GM19328 (cell line): Measurements from ENCODE around the gene PKIG.
"Not testable (repeated sequence)": the region's sequence is repeated elsewhere in the genome, so short reads cannot be mapped to it uniquely, and the experiment has no call there.

Experiments
- ATAC-seq: cut with Tn5 transposase; IDR thresholded peaks from one replicate; pipeline ENCODE4 v1.9.1; 2021; ENCODE audit warnings: mild to moderate bottlenecking, moderate library complexity; ENCODE audit not compliant: unreplicated experiment

The PKIG gene

DNA sequence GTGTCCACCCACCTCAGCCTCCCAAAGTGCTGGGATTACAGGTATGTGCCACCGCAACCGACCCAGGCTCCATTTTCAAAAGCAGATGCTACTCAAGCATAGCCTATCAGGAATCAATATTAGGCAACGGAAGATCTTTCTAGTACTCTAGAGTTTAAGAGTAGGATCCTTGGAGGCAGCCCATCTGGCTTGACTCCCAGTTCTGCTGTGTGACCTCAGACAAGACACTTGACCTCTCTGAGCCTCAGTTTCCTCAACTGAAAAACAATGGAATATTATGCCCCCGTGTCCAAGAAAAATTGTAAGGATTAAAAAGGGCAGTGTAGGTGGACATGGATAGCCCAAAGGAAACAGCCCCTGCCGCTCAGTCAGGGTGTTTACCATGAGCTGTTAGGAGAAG lies 54.7 kb downstream of the PKIG start:
- ATAC-seq: no peak

DNA sequence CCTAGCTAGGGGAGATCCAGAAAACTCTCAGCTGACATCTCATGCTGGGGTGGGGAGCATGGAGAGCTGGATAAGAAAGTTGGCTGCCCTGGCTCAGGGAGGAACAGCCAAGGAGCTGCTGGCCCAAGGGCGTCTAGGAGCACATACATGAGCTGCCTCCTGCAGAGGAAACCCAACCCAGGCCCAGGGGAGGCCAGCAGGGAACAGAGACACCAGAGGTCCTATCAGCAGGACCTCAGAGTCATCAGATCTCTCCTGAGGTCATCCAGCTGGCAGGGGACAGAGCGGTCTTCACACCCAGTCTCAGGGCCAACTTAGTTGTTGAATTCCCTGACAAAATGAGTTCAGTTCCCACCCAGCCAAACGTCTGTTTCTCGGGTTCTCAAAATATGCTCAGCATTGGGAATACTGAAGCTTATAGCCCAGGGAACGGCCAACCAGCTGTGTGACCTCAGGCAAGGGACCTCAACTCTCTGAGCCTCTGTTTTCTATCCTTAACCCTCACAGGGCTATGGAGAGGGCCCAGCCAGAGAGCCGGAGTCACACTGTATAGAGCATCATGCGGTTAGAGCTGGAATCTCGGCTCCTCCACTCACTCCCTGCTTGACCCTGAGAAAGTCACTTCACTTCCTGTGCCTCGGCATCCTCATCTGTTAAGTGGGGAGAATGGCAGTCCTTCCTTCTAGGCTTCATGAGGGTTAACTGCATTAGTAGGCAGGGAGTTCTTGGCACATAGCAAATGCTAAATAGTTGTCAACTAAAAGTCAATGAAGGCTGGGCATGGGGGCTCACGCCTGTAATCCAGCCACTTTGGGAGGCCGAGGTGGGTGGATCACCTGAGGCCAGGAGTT lies 55.4 kb downstream of the PKIG start:
- ATAC-seq: no peak

DNA sequence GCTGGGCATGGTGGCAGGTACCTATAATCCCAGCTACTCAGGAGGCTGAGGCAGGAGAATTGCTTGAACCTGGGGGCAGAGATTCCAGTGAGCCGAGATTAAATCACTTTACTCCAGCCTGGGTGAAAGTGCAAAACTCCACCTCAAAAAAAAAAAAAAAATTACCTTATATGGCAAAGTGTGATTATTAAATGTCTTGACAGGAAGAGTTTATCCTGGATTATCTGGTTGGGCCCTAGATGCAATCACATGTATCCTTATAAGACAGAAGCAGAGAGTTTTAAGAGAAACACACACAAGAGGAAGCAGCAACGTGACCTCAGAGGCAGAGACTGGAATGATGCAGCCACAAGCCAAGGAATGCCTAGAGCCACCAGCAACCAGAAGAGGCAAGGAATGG lies 58.1 kb downstream of the PKIG start:
- no peak for ATAC-seq

DNA sequence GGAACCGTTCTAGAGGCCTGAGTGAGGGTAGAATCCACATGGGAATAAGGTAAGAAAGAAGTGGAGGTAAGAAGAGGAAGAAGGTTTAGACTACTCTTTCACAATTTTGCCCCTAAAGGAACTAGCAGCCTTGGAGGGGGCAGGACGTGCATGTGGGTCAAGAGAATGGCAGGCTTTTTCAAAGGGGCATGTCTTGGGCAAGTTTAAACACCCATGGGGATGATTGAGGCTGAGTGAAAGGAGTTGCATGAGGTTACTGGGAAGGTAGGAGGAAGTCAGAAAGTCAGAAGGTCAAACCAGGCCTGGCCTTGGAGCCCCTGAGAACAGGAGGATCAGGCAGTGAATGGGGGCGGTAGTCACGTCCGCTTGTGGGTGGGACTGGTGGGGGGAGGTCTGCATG lies 58.9 kb downstream of the PKIG start:
- no peak for ATAC-seq

DNA sequence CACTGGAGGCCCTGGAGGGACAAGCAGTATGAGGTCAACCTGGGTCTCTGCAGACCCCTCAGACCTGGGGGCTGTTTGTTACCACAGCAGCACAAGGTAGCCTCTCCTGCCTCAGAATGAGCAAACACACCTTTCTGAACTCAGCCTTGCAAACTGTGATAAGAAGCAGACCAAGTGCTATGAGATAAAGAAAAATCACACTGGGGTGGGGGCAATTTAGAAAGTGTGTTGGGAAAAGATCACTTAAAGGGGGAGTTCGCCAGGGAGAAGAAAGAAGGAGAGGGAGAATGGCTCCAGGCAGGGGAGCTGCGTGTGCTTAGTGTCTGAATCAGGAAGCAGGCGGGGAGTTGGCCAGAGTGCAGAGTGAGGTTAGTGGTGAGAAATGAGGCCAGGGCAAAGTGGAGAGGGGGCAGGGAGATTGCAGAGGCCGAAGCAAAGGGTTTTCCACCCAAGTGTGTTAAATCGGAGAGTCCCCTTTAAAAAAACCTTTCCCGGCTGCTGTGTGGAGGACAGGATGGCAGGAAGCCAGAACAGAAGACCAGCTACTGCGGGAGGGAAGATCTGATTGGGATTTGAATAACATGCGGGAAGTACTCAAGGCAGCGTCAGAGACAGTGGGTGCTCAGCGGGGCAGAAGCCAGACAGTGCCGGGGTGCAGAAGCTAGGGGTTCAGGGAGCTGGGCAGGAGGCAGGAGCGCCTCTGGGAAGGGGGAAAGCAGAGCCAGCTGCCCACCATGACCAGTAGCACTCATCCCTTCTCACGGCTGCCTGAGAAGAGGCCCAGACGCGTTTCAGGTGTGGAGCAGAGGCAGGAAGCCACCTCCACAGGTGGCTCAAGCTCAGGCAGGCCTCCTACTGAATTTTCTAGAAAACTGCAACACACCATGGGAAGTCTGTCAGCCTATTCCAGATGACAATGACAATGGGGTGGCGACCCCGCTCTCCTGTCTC lies 60.1 kb downstream of the PKIG start:
- ATAC-seq: no peak

DNA sequence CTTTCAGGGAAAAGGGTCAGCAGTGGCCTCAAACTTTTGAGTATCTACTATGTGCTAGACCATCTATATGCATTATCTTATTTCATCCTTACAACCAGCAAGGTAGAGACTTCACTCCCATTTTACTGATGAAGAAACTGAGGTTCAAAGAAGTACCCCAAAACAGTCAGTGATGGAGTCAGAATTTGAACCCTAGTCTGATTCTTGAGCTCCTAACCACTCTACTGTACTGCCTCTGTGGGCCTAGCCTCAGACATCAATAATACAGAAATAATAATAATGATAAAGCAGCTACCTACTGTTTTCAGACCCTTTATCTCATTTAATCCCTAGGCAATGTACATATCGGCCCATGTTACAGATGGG lies 60.8 kb downstream of the PKIG start:
- no peak for ATAC-seq

DNA sequence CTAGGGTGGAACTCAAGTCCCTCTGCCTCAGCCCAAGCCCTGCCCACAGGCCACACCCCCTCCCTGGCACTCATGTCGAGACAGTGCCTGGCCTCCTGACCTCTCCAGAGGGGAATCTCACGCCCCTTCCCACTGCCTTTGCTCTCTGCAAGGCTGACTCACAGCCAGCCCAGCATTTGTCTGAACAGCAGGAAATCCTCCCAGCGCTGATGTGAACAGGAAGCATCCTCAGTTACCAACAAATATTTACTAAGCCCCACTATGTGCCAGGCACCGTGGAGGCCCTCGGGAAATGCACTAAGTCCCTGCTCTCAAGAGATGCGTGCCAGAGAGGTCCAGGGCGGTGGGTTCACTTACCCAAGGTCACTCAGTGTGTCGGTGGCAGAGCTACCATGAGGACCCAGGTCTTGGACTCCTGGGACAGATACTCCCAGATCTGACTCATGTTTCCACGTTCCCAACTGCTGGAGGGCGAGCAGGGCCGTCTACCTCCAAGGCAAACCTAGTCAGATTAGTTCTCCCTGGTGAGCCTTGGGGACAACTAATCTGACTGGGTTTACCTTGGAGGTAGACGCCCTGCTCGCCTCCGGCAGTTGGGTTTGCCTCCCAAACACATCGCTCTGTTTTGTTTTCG lies 61.3 kb downstream of the PKIG start:
- ATAC-seq: no peak

DNA sequence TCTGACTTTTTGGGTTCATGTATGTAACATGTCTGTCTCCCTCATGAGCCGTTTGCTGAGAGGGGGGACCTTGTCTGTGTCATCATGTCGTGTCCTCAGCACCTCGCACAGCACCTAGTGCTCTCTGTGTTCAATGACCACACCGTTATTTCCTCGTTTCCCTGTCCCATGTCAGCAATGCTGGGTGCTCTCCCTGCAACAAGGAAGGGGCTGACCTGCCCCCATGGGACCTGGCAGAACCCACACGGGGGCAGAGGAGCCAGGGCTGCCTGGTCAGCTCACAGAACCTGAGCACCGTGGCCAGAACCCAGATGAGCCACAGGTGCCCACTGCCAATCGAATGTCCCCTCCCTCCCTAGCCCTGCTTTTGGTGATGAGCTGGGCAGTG lies 61.8 kb downstream of the PKIG start:
- no peak for ATAC-seq

DNA sequence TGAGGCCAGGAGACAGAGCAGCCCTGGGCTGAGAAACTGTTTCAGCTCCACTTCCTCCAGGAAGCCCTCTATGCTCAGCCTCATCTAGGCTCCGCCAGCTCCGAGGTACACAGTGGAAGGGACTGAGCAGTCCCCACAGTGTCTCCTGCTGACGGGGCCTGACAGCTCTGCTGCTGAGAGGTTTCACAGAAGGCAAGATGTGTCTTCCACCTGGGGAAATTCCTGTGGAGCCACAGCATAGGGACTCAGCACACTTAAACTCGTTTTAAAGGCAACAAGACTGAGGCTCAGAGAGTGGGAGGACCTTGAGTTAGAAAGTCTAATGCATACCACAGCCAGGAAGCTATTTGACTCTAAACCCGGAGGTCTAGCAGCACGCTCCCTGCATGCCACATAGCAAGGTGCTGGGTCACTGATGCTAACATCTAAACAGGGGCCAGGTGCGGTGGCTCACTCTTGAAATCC lies 62.3 kb downstream of the PKIG start:
- no peak for ATAC-seq

DNA sequence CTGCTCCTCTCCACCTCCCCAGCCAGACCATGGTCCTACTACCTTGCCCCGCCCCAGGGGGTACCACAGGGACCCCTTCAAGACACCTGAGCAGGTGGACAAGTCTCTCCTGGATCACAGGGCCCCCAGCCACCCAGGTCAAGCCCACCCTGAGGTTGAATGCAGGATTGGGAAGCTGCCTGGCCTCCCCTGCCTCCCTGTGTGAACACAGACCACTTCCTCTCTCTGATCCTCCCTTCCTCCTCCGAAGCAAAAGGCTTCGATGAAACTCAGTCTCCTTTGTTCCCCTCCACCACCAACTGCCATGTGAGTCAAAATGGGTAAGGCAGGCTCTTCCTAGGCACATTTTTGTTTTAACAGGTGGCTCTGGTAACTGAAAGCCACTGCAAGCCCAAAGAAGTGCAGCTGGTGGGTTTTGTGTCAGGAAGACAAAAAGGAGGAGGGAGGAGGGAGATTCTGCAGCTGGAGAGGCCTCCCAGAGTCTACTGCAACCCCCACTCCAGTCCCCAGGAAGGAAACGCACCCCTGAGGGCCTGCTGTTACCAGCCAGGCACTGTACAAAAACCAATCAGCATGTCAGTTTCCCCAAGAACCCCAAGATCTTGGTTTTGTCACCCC lies 63.8 kb downstream of the PKIG start:
- no peak for ATAC-seq

DNA sequence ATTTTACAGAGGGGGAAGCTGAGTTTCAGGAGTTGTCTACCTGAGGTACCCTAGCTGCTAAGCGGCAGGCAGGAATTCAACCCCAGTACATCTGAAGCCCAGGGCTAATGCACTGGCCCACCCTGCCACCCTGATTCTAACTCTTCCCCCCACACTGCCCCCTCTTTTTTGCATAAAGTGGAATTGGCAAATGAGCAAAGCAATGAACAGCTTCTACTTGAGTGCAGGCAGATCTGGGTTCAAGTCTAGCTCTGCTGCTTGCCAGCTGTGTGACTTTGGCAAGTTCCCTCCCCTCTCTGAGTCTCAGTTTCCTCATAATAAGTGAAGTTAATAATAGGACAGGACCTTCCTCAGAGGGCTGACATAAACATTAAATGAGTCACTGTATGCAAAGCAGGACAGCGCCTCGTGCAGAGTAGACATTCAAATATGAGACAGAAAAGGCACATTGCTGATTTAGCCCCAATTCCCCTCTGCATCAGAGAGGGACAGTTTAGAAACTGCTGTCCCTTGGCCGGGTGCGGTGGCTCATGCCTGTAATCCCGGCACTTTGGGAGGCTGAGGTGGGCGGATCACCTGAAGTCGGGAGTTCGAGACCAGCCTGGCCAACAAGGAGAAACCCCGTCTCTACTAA lies 64.4 kb downstream of the PKIG start:
- peak; percentile 45 for ATAC-seq

DNA sequence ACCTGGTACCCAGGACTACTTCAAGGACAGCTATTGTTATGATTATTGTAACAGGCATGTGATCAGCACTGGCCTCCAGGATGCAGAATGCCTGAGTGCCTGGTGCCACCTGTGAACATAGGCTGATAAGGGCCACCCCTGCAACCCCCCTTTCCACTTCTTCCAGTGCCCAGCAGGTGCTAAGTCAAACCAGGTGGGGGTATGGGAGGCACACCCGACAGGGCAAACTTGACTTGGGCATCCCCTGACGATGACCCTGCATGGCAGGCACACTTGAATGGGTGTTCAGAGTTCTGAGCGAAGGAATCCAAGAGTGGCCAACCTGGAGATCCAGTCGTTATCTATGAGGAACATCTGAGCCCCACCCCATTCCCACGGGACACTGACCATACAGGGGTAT lies 65.7 kb downstream of the PKIG start:
- ATAC-seq: no peak

DNA sequence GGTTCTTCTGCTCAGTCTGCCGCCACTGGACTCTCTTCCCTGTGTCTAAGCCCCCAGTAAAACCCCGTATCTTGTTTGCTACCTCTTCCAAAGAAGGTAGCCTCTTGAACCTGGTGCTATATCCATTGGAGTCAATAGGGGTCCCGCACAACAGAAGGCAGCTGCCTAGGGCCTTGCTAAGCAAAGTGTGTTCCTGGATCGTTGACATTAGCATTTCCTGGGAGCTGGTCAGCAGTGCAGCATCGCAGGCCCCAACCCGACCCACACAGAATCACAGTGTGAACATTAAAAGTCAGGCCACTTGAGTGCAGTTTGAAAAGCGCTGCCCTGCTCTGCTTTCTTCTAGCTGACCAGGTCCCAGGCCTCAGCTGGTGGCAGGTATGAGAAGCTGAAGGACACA lies 66.2 kb downstream of the PKIG start:
- no peak for ATAC-seq

DNA sequence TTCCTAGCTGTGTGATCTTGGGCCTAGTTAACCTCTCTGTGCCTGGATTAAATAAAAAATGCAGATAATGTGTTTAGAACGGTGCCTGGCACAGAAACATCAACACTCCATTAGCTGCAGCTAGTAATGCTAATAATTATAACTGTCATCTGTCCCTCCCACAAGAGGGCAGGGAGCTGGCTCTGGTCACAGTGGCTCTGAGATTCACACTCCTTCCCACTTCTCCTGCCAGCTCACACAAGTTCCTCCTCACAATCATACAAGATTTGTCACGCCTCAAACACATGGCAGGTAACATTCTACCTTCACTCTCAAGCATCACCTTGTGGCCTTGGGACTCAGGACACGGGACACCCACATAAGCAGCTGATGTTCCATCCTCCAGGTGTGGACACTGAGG lies 66.7 kb downstream of the PKIG start:
- ATAC-seq: no peak

DNA sequence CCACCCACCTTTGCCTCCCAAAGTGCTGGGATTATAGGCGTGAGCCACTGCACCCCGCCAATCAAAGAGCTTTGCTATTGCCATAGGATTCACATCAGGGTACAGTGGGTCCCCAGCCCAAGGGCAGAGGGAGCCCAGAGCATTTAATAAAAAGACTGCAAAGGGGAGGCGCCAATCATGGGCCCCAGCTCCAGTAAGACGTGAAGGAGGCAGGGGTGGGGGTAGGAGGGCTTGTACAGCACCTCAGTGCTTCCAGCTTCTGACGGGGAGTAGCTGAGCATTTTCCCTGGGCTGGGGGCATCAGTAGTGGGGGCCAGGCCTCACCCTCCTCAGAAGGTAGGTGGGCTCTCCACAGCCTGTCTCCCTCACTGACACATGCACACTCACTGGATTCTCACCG lies 67.6 kb downstream of the PKIG start:
- ATAC-seq: no peak

DNA sequence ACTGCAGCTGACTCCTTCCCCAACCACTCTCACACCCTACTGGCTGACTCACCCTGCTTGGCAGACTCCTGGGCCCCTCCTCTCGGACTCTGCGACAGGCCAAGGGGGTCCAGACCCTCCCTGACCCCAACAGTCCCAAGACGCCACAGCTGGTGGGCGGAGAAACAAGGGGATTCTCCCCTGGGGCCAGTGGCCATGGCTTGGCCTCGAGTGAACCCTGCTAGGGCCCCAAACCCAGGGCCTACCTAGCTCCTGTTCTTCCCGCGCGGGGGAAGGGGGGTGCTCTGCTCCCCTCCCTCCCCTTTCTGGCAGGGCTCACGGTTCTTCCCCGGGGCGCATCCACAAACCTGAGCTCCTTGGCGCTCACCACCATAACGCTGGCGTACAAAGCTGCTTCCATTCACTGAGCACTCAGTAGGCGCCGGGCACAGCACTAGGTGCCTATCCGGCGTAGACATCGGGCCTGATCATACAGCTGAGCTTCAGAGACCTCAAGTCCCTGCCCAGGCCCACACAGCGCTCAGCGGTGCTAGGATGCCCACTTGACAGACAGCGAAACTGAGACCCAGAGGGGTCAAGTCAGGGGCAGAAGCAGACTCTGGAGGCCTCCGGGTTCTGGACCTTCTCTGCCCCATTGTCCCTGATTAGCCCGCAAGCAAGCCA lies 68.5 kb downstream of the PKIG start:
- ATAC-seq: no peak

DNA sequence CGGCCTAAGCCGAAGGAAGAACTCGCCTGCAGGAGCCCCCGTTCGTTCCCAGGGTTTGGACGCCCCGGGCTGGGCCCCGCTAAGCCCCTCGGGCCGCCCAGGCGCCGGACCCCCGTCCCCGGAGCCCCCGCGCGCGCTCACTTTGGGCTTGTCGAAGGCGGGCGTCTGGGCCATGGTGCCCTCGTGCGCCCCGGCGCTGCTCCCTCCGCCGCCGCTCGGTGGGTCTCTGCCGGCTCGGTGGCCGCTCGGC lies 69.0 kb downstream of the PKIG start:
- ATAC-seq: no peak

DNA sequence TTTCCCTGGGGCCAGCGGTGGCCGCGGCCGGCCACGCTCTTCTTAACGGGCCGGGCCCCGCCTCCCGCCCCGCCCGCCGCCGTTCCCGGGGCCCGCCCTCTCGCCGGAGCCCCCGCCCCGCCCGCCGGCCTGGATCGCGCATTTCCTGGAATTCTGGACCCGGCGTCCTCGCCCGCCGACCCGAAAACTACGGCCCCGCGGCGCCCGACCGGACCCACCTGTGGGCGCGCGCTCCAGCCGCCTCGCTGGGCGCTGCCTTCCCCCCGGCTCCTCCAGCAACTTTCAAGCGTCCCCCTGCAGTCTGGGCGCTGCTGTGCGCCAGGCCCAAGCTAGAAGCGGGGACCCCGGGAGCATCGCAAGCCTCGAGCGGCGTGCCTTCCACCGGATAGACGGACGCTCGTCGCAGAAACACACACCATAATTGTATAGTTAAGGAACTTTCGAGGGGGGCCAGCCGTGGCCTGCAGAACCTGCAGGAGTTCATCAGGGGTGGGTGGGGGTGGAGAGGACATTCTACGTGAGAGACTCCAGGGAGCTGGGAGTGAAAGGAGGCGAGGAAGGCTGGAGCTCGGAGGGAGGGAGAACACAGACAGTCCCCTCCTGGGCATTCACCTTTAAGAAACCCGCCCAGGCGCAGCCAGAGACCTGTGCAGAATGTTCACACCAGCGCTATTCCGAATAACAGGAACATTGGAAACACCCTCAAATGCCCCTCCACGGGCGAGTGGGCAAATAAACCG lies 69.5 kb downstream of the PKIG start, which contains the start of gene ADA:
ADA (minus strand) TSS at position 16 of the 740 bp plus-strand sequence. CDS start 92 bp downstream, outside the sequence.
- no peak for ATAC-seq

DNA sequence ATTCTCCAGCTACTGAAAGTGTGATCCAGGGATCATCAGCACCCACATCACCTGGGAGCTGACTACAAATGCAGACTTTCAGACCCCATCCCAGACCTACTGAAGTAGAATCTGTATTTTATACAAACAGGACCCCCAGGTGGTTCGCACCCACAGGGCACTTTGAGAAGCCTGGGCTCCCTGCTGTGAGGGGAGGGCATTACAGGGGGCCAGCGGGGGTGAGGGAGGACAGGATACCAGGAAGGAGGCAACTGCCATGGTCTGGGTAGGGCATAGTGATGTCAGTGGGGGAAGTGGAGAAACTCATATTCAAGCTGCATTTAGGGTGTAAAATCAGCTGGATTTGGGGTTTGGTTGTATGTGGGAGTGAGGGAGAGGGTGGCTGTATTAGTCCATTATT lies 71.2 kb downstream of the PKIG start:
- ATAC-seq: no peak

DNA sequence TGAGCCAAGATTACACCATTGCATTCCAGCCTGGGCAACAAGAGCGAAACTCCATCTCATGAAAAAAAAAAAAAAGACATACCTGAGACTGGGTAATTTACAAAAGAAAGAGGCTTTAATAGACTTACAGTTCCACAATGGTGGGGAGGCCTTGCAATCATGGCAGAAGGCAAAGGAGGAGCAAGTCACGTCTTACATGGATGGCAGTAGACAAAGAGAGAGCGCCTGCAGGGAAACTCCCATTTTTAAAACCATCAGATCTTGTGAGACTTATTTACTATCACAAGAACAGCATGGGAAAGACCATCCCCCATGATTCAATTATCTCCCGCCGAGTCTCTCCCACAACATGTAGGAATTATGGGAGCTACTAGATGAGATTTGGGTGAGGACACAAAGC lies 71.8 kb downstream of the PKIG start:
- not testable (repeated sequence) for ATAC-seq
